Retinal pigment epithelial cell (primary cell): ENCODE data around the gene LRRK1.
"Not testable (repeated sequence)": the region's sequence is repeated elsewhere in the genome, so short reads cannot be mapped to it uniquely, and the experiment has no call there.

Experiments
- DNase-seq: peaks from one replicate; pipeline ENCODE4 v3.0.0-alpha.2; 2010; ENCODE audit warnings: low read depth
- H3K4me3 ChIP-seq: 2 replicates; pipeline ENCODE4 v1.5.1; 2011; ENCODE audit warnings: mild to moderate bottlenecking, low read length, control low read depth, moderate library complexity
- CTCF ChIP-seq: conservative IDR thresholded peaks from 2 replicates; pipeline ENCODE4 v1.5.1; 2011; ENCODE audit warnings: low read depth, low read length, control low read depth, inconsistent platforms

The LRRK1 gene

GRCh38 chr15:101068523-101068960 is 149.4 kb downstream of the LRRK1 start:
- TF ChIP-seq CTCF = no peak
- H3K4me3 ChIP-seq = no peak overlapping the region
- no peak for DNase-seq

GRCh38 chr15:101068961-101069653 is 149.9 kb downstream of the LRRK1 start:
- peak; percentile 12 for DNase-seq
- no peak overlapping the region for H3K4me3 ChIP-seq
- peak; percentile 46 for TF ChIP-seq CTCF

- no peak for DNase-seq
- TF ChIP-seq CTCF = no peak
- H3K4me3 ChIP-seq = no peak overlapping the region
These were observed 150.5 kb downstream of the LRRK1 start for GRCh38 chr15:101069654-101069973.

GRCh38 chr15:101070024-101070423 is 150.9 kb downstream of the LRRK1 start:
- H3K4me3 ChIP-seq = no peak overlapping the region
- TF ChIP-seq CTCF = no peak
- DNase-seq = no peak

GRCh38 chr15:101070502-101071273 is 151.5 kb downstream of the LRRK1 start:
- DNase-seq = peak; percentile 31
- TF ChIP-seq CTCF = no peak
- H3K4me3 ChIP-seq = no peak overlapping the region

- no peak for TF ChIP-seq CTCF
- no peak for DNase-seq
These were observed 152.5 kb downstream of the LRRK1 start for GRCh38 chr15:101071651-101072050.

GRCh38 chr15:101072235-101072634 is 153.1 kb downstream of the LRRK1 start:
- DNase-seq, H3K4me3 ChIP-seq: not testable (repeated sequence)

More at GRCh38 chr15:101071651-101072050, 152.5 kb downstream of the LRRK1 start:
- H3K4me3 ChIP-seq = no peak overlapping the region

- not testable (repeated sequence) for H3K4me3 ChIP-seq, DNase-seq
These were observed 158.9 kb downstream of the LRRK1 start for GRCh38 chr15:101077806-101078668.
